ENCODE data around the gene EMSY. TPM values are rescaled to one million over a fixed set of nuclear protein-coding genes. Genes with fewer than 3 reads are reported as not detected.

Gene EMSY
- total and polyA plus RNA-seq, 9 of the 15 experiments (the other 6 are each of a cell fraction or from before 2014, with no cell fraction given): 12.7 to 25.4 (median 17.9) TPM

- no peak for ATAC-seq
- POLR2A ChIA-PET: interaction anchor here (1.3 kb wide), 1 partner anchor 22 kb away, joined by 4 read pairs; no protein-coding TSS in a partner anchor
- WGBS (ENCODE audit: insufficient coverage, low coverage, missing lambda C conversion rate): 73% methylated on average over 7 of the region's 7 CpGs
These were observed 106.0 kb downstream of the EMSY start for GRCh38 chr11:76550781-76551180.

DNA sequence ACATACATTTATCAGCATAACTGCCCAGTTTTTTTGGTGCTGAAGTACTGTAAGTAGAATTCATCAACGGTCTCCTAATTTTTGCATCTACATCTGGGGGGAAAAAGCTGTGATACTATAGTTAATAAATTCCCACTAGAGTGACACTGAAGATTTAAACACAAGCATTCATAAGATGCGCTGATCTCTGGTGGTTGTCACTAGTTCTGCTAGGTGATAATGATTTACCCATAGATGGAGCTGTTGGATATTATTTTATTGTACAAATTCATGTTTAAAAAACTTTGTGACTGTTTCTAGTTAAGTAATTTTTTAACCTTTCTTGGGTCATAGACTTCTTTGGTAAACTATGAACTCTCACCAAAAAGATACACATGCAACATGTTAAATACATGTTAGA is 106.6 kb downstream of the EMSY start:
- H4K20me1 ChIP-seq (replicated peaks; ENCODE audit: control insufficient read depth, insufficient read depth, low read length): no peaks in the 10 kb centered on the region
- no peaks in the 10 kb centered on the region for H3K9me3 ChIP-seq (replicated peaks; ENCODE audit: control insufficient read depth, insufficient read depth, low read depth, low read length)
- in situ Hi-C loops (cut with MboI): no loop called here
- H3K79me2 ChIP-seq (ENCODE audit: control insufficient read depth, insufficient read depth, low read length): no peaks in the 10 kb centered on the region
- H3K4me1 ChIP-seq (replicated peaks in 1 of 2; ENCODE audit: control insufficient read depth in 2 of 2, insufficient read depth in 2 of 2, low read length in 2 of 2): no peaks in the 10 kb centered on the region
- 70% methylated on average over 2 of the region's 2 CpGs for WGBS (ENCODE audit: insufficient coverage, low coverage, missing lambda C conversion rate)
- no TSS peak for BruUV-seq (replicated peaks)
- no peak overlapping the region for H3K9ac ChIP-seq (ENCODE audit: insufficient read depth in 1 of 2, low read depth in 2 of 2, low read length in 2 of 2)
- H3K9me1 ChIP-seq (ENCODE audit: control insufficient read depth, insufficient read depth, low read length): no peaks in the 10 kb centered on the region
- 0 out of 3 replicates have a peak, but pooled peaks cover 2% of the 10 kb centered on the region for H3K36me3 ChIP-seq (ENCODE audit: control insufficient read depth, insufficient read depth, low read length)
- POLR2A ChIA-PET: no interaction called here
- no peak overlapping the region for H3K27ac ChIP-seq (ENCODE audit: extremely low read depth, low read depth, low read length)
- H3K27me3 ChIP-seq (ENCODE audit: control insufficient read depth in 2 of 2, insufficient read depth in 2 of 2, low read length in 2 of 2): no peaks in the 10 kb centered on the region
- no peak for FAIRE-seq
- CTCF ChIA-PET (ENCODE audit: low intra/inter-chr PET ratio): interaction anchor here (1.0 to 2.5 kb wide), 2 partner anchors 129 to 144 kb away, joined by 3 to 10 read pairs; no protein-coding TSS in a partner anchor
- H3K4me3 ChIP-seq: no peak overlapping the region
- no peak for DNase-seq (ENCODE audit: extremely low read depth in 1 of 4, low spot score in 3 of 4)
- ATAC-seq: no peak
- intact Hi-C loops (cut with micrococcal nuclease): no loop called here
- no peak overlapping the region for H3K4me2 ChIP-seq (ENCODE audit: insufficient read depth, low read length)
- H2AFZ ChIP-seq (ENCODE audit: low read depth, low read length): no peak overlapping the region
- TF ChIP-seq, protein P1, sequence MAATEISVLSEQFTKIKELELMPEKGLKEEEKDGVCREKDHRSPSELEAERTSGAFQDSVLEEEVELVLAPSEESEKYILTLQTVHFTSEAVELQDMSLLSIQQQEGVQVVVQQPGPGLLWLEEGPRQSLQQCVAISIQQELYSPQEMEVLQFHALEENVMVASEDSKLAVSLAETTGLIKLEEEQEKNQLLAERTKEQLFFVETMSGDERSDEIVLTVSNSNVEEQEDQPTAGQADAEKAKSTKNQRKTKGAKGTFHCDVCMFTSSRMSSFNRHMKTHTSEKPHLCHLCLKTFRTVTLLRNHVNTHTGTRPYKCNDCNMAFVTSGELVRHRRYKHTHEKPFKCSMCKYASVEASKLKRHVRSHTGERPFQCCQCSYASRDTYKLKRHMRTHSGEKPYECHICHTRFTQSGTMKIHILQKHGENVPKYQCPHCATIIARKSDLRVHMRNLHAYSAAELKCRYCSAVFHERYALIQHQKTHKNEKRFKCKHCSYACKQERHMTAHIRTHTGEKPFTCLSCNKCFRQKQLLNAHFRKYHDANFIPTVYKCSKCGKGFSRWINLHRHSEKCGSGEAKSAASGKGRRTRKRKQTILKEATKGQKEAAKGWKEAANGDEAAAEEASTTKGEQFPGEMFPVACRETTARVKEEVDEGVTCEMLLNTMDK (IDR thresholded peaks at IDR 0.05; ENCODE audit: borderline replicate concordance, insufficient read depth, low read depth, low read length, poor library complexity, severe bottlenecking): no peak
- TF ChIP-seq HNRNPK (IDR thresholded peaks at IDR 0.05; ENCODE audit: low read depth, low read length, poor library complexity, severe bottlenecking): no peak
- TF ChIP-seq DACH1 (IDR thresholded peaks at IDR 0.05; ENCODE audit: partially characterized antibody): no peak
- TF ChIP-seq RAD21 (CRISPR knock-in tag; conservative IDR thresholded peaks at IDR 0.05 in 1 of 2, IDR thresholded peaks at IDR 0.05 in 1 of 2): peak in 1 of 2 experiments; percentile 23; a peak in 2 of 4 replicates
- TF ChIP-seq PCBP2 (IDR thresholded peaks at IDR 0.05; ENCODE audit: low read depth, low read length, poor library complexity, severe bottlenecking): no peak
- TF ChIP-seq ZNF398 (CRISPR knock-in tag; IDR thresholded peaks at IDR 0.05): no peak

More at GRCh38 chr11:76550781-76551180, 106.0 kb downstream of the EMSY start:
- no peak overlapping the region for H3K27ac ChIP-seq (ENCODE audit: extremely low read depth, low read depth, low read length)
- in situ Hi-C loops (cut with MboI): no loop called here
- no peaks in the 10 kb centered on the region for H3K4me1 ChIP-seq (replicated peaks in 1 of 2; ENCODE audit: control insufficient read depth in 2 of 2, insufficient read depth in 2 of 2, low read length in 2 of 2)
- CTCF ChIA-PET (ENCODE audit: low intra/inter-chr PET ratio): interaction anchor here (1.0 to 2.5 kb wide), 2 partner anchors 130 to 144 kb away, joined by 3 to 10 read pairs; no protein-coding TSS in a partner anchor
- no peaks in the 10 kb centered on the region for H3K27me3 ChIP-seq (ENCODE audit: control insufficient read depth in 2 of 2, insufficient read depth in 2 of 2, low read length in 2 of 2)
- no peak for TF ChIP-seq THRA (IDR thresholded peaks at IDR 0.05)
- no peaks in the 10 kb centered on the region for H3K79me2 ChIP-seq (ENCODE audit: control insufficient read depth, insufficient read depth, low read length)
- H3K4me2 ChIP-seq (ENCODE audit: insufficient read depth, low read length): no peak overlapping the region
- H3K4me3 ChIP-seq: no peak overlapping the region
- H3K9ac ChIP-seq (ENCODE audit: insufficient read depth in 1 of 2, low read depth in 2 of 2, low read length in 2 of 2): no peak overlapping the region
- no peak overlapping the region for H2AFZ ChIP-seq (ENCODE audit: low read depth, low read length)
- H3K9me1 ChIP-seq (ENCODE audit: control insufficient read depth, insufficient read depth, low read length): no peaks in the 10 kb centered on the region
- H3K9me3 ChIP-seq (replicated peaks; ENCODE audit: control insufficient read depth, insufficient read depth, low read depth, low read length): no peaks in the 10 kb centered on the region
- FAIRE-seq (no peak), DNase-seq (ENCODE audit: extremely low read depth in 1 of 4, low spot score in 3 of 4) (no peak)
- no TSS peak for BruUV-seq (replicated peaks)
- intact Hi-C loops (cut with micrococcal nuclease): no loop called here
- no peaks in the 10 kb centered on the region for H4K20me1 ChIP-seq (replicated peaks; ENCODE audit: control insufficient read depth, insufficient read depth, low read length)
- peaks cover 7% of the 10 kb centered on the region; the same call in 2 of the 3 replicates for H3K36me3 ChIP-seq (ENCODE audit: control insufficient read depth, insufficient read depth, low read length)

Measured in K562 (cell line).